ENCODE data around the gene NFKBIL1.

The NFKBIL1 gene

GRCh38 chr6:31567531-31568370, 20.3 kb downstream of the NFKBIL1 start:
- H3K4me3 ChIP-seq (ENCODE audit: low read depth, low read length) = no peak overlapping the region
- TF ChIP-seq CTCF (IDR thresholded peaks at IDR 0.05; ENCODE audit: borderline replicate concordance, insufficient read depth, low read depth, low read length) = no peak

- TF ChIP-seq CTCF (IDR thresholded peaks at IDR 0.05; ENCODE audit: borderline replicate concordance, insufficient read depth, low read depth, low read length) = no peak
- no peak overlapping the region for H3K4me3 ChIP-seq (ENCODE audit: low read depth, low read length)
These were observed 21.1 kb downstream of the NFKBIL1 start for GRCh38 chr6:31568537-31568961.

- TF ChIP-seq CTCF (IDR thresholded peaks at IDR 0.05; ENCODE audit: borderline replicate concordance, insufficient read depth, low read depth, low read length) = no peak
- H3K4me3 ChIP-seq (ENCODE audit: low read depth, low read length) = no peak overlapping the region
These were observed 22.6 kb downstream of the NFKBIL1 start for GRCh38 chr6:31569861-31570536.

GRCh38 chr6:31572041-31572911, 24.9 kb downstream of the NFKBIL1 start, which contains the start of gene LTA:
LTA (plus strand) TSS chr6:31572289; CDS start chr6:31572743, 454 bp downstream.
- peak within 1 kb of the TSS; percentile 65 for H3K4me3 ChIP-seq (ENCODE audit: low read depth, low read length)
- no peak for TF ChIP-seq CTCF (IDR thresholded peaks at IDR 0.05; ENCODE audit: borderline replicate concordance, insufficient read depth, low read depth, low read length)

- peak overlapping the region; percentile 65 for H3K4me3 ChIP-seq (ENCODE audit: low read depth, low read length)
These were observed 26.1 kb downstream of the NFKBIL1 start for GRCh38 chr6:31573239-31574105.

More at GRCh38 chr6:31573239-31574105, 26.1 kb downstream of the NFKBIL1 start:
- no peak for TF ChIP-seq CTCF (IDR thresholded peaks at IDR 0.05; ENCODE audit: borderline replicate concordance, insufficient read depth, low read depth, low read length)

Measured in GM12875 (cell line).